Ovary (tissue), 9 donors: Measurements from ENCODE around the gene KIF26A. TPM values are rescaled to one million over a fixed set of nuclear protein-coding genes. Genes with fewer than 3 reads are reported as not detected.

Source experiments
- DNase-seq, 5 donors: peaks; one replicate each; pipeline ENCODE4 v3.0.0-alpha.2; 2019 to 2020
- H3K27ac ChIP-seq, 2 donors: fragments of 200-600 bp; one replicate each; pipeline versions ENCODE4 v1.5.1 to v1.8.0; 2019 to 2022
- H3K27me3 ChIP-seq: fragments of 200-600 bp; one replicate; pipeline ENCODE4 v1.8.0; 2022
- H3K36me3 ChIP-seq: fragments of 200-600 bp; sonication (generic); one replicate; pipeline ENCODE4 v1.5.1; 2019
- H3K4me1 ChIP-seq: one replicate; pipeline ENCODE4 v1.8.1; 2013; ENCODE audit warnings: mild to moderate bottlenecking, moderate library complexity; ENCODE audit not compliant: insufficient read depth
- H3K4me3 ChIP-seq: fragments of 200-600 bp; sonication (generic); one replicate; pipeline ENCODE4 v1.5.1; 2017
- H3K9me3 ChIP-seq, 2 donors: fragments of 200-600 bp in 1 of 2; sonication (generic) in 1 of 2; one replicate each; pipeline versions ENCODE4 v1.5.1 to v1.8.1; 2013 to 2019; ENCODE audit warnings: mild to moderate bottlenecking in 1 of 2, moderate library complexity in 1 of 2
- EP300 ChIP-seq: sonication (generic); formaldehyde crosslinking; IDR thresholded peaks from one replicate; pipeline ENCODE4 v1.6.1; 2017; ENCODE audit warnings: antibody characterized with exemption
- POLR2A ChIP-seq: fragments of 450-650 bp; IDR thresholded peaks from one replicate; pipeline ENCODE4 v1.6.1; 2017; ENCODE audit warnings: antibody characterized with exemption, mild to moderate bottlenecking, moderate library complexity
- WGBS, 3 donors: extraction: QIAGEN DNeasy Blood & Tissue Kit in 1 of 3; methylation state at CpG; one replicate each; pipeline versions ENCODE4 v1.1.5 to v1.1.7; 2013 to 2017; 5-methylcytosine and 5-hydroxymethylcytosine counted together
- intact Hi-C, 4 donors: fragments of 100-400 bp; cut with DNase I; formaldehyde crosslinking; loops; one replicate each; pipeline versions ENCODE4 v1.11.0 to v1.15.1; 2022 to 2023
- polyA plus RNA-seq, 2 donors: library from polyadenylated mRNA; stranded (reverse); fragments of 200-250 nt in 1 of 2; fragments of 350-450 nt in 1 of 2; fragmentation: Illumina TruSeq in 1 of 2; extraction: RNeasy Lipid Tissue Mini Kit (QIAGEN cat#74804) in 1 of 2; gene quantifications; one replicate each; pipeline ENCODE4 v1.2.3, GENCODE V29; 2013 to 2014
- total RNA-seq, 7 donors: library from RNA; depleted of rRNA in 2 of 7; stranded (reverse); fragments of >200 nt in 2 of 7; fragmentation: NEBNext Ultra II Directional in 3 of 7; extraction: Animal tissue kit (Norgen Biotek cat#: 25700) in 3 of 7; gene quantifications; one replicate each; pipeline versions ENCODE4 v1.1.0 to v1.2.4, GENCODE V29; 2016 to 2023
- TF ChIP-seq, protein P1 (sequence below), 3 donors: fragments of 450-650 bp in 2 of 3; fragments of 200-600 bp in 1 of 3; IDR thresholded peaks; one replicate each; pipeline versions ENCODE4 v1.5.1 to v1.8.0; 2016 to 2022; ENCODE audit warnings: antibody characterized with exemption in 3 of 3, mild to moderate bottlenecking in 1 of 3
- donor health status: DM: no; HTN: no; CAD: no; lungs with moderate emphysema.
- donor health status: DM: no; HTN: no; CAD: no.
- donor health status: Bipolar disorder and iron deficiency.
- donor health status: DM: yes; HTN: yes; CAD: no.
- donor health status: DM: no; HTN: no; CAD: no.
- donor health status: DM: yes; HTN: yes; CAD: no.

Gene KIF26A
- total and polyA plus RNA-seq, 9 donors, result 0.32 to 16.8 (median 5.8) TPM

DNA sequence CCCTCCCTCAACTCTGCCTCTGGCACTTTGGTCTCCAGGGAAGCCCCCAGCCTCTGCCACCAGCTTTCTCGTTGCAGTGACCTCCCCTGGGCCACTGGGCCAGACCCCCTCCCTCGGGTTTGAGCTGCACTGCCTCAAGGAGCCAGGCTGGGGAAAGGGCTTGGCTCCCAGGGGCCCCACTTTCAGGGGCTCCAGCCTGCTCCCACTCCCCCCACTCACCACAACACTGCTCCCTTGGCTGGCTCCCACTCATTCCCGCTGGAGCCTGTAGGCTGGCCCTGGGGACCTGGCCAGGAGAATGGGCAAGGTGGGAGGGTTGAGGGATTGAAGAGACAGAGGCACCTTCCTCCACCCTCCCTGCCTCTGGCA is 19.3 kb upstream of the KIF26A start:
- Histone ChIP-seq H3K4me1 (peaks cover 2% of the 10 kb centered on the region), H3K4me3 (no peak overlapping the region), H3K27ac (no peak overlapping the region), H3K9me3 (no peaks in the 10 kb centered on the region), H3K36me3 (no peaks in the 10 kb centered on the region), H3K27me3 (peaks cover 8% of the 10 kb centered on the region)
- intact Hi-C loops, result no loop called here
- 39 to 52% (median 41%) methylated on average over 3 of the region's 3 CpGs for WGBS, 3 donors
- TF ChIP-seq, protein P1, sequence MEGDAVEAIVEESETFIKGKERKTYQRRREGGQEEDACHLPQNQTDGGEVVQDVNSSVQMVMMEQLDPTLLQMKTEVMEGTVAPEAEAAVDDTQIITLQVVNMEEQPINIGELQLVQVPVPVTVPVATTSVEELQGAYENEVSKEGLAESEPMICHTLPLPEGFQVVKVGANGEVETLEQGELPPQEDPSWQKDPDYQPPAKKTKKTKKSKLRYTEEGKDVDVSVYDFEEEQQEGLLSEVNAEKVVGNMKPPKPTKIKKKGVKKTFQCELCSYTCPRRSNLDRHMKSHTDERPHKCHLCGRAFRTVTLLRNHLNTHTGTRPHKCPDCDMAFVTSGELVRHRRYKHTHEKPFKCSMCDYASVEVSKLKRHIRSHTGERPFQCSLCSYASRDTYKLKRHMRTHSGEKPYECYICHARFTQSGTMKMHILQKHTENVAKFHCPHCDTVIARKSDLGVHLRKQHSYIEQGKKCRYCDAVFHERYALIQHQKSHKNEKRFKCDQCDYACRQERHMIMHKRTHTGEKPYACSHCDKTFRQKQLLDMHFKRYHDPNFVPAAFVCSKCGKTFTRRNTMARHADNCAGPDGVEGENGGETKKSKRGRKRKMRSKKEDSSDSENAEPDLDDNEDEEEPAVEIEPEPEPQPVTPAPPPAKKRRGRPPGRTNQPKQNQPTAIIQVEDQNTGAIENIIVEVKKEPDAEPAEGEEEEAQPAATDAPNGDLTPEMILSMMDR (IDR thresholded peaks at IDR 0.05), result no peak
- TF ChIP-seq POLR2A (no peak), EP300 (no peak)
- DNase-seq, result peak in 1 of 5 donors; percentile 3

DNA sequence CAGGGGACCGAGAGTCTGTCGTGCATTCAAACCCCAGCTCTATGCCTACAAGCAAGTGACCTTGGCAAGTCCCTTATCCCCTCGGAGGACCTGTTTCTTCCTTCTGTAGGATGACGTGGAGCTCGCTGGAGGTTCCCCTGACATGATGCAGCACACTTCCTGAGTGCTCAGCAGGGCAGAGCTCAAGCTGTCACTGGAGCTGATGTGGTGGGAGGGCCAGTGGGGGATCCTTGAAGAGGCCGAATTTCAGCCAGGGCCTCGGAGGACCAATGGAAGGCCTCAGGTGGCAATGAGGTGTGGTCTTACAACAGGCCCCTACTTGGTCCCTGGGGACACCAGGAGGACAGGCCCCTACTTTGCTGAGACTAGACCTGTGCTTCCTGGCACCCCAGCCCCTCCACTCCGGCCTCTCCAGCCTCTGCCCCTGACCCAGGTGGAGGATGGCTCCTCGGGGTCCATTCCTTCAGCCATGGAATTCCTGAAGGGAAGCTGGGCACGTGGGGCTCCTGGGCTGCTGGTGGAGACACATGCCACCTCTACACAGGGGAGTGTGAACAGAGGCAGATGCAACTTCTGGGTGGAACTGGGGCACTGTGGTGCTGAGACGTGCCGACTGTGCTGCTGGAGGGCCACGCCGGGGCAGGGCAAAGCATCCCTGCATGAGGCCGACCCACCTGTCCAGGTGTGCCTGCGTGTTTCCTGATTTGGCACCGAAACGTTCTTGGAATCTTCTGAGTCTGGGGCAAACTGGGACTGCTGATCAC is 18.7 kb upstream of the KIF26A start:
- Histone ChIP-seq H3K4me1 (peaks cover 2% of the 10 kb centered on the region), H3K27me3 (peaks cover 8% of the 10 kb centered on the region), H3K27ac (no peak overlapping the region), H3K36me3 (no peaks in the 10 kb centered on the region), H3K4me3 (no peak overlapping the region), H3K9me3 (peaks cover 0 to 2% of the 10 kb centered on the region in 2 donors)
- WGBS, 3 donors, result 62 to 66% (median 64%) methylated on average over 18 of the region's 18 CpGs
- intact Hi-C loops, result no loop called here
- TF ChIP-seq EP300 (no peak), POLR2A (no peak)
- TF ChIP-seq, protein P1 (IDR thresholded peaks at IDR 0.05), result no peak
- peak in 2 of 5 donors; percentile 4 to 16 for DNase-seq

DNA sequence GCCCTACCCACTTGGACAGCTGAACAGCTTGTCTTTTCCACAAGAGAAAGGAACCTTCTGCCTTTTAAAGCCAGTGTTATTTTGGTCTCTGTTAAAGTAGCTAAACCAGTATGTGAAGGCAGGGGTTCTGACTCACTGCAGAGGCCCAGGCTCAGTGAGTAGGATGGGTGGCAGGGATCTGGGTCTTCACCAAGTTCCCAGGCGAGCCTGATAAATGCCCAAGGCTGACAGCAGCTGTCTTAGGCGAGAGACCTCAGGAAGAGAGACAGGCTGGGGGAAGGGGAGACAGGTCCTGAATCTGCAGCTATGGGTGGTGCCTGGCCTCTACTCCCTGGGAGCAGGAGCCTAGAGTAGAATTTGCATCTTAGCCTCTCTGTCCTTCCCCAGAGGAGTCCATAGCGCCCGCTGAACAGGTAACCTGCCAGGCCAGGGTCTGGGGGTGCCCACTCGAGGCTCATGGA is 18.1 kb upstream of the KIF26A start:
- Histone ChIP-seq H3K27ac (no peak overlapping the region), H3K9me3 (peaks cover 0 to 2% of the 10 kb centered on the region in 2 donors), H3K36me3 (no peaks in the 10 kb centered on the region), H3K27me3 (peaks cover 8% of the 10 kb centered on the region), H3K4me1 (peaks cover 2% of the 10 kb centered on the region), H3K4me3 (no peak overlapping the region)
- intact Hi-C loops, result no loop called here
- 80 to 83% (median 81%) methylated on average over 5 of the region's 5 CpGs for WGBS, 3 donors
- TF ChIP-seq, protein P1 (IDR thresholded peaks at IDR 0.05), result no peak
- TF ChIP-seq POLR2A (no peak), EP300 (no peak)
- peak in 1 of 5 donors; percentile 1 for DNase-seq

DNA sequence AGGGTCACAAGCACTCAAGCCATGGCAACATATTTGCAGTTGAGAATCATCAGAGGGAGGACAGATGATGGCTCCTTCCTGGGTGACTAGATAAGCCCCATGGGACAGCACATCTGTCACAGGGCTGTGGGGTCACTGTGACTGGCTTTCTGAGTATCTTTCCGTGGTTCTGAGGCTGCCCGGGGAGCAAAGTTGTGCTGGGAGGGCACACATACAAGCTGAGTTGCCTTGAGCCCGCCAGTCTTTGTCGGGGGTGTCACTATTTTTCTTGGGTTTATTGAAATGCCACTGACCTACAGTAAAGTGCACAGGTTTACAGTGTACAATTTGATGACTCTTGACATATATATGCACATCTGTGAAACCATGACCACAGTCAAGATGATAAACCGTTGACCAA is 17.2 kb upstream of the KIF26A start:
- no peak for TF ChIP-seq EP300
- no peak for TF ChIP-seq POLR2A
- TF ChIP-seq, protein P1 (IDR thresholded peaks at IDR 0.05), result no peak
- Histone ChIP-seq H3K9me3 (peaks cover 0 to 2% of the 10 kb centered on the region in 2 donors), H3K4me1 (peaks cover 2% of the 10 kb centered on the region), H3K27ac (no peak overlapping the region), H3K4me3 (no peak overlapping the region), H3K27me3 (peaks cover 8% of the 10 kb centered on the region), H3K36me3 (no peaks in the 10 kb centered on the region)
- intact Hi-C loops, result no loop called here
- 77 to 80% (median 78%) methylated on average over 5 of the region's 5 CpGs for WGBS, 3 donors
- DNase-seq, result no peak
